Vagina (tissue), 2 donors: ENCODE results near the gene MAP3K3.

Source experiments
- CTCF ChIP-seq, 3 experiments: fragments of 450-650 bp in 2 of 3; fragments of 200-600 bp in 1 of 3; sonication (generic) in 1 of 3; IDR thresholded peaks; one replicate each; pipeline ENCODE4 v1.5.1; 2017 to 2019; ENCODE audit warnings: antibody characterized with exemption in 3 of 3, mild to moderate bottlenecking in 2 of 3, moderate library complexity in 2 of 3
- POLR2A ChIP-seq, 2 donors: fragments of 450-650 bp; IDR thresholded peaks; one replicate each; pipeline ENCODE4 v1.6.1; 2017; ENCODE audit warnings: antibody characterized with exemption in 2 of 2, mild to moderate bottlenecking in 2 of 2, moderate library complexity in 2 of 2
- POLR2AphosphoS5 ChIP-seq, 2 donors: sonication (generic); formaldehyde crosslinking; IDR thresholded peaks; one replicate each; pipeline ENCODE4 v1.9.0; 2017; ENCODE audit warnings: antibody characterized with exemption in 2 of 2, mild to moderate bottlenecking in 2 of 2, low read depth in 1 of 2; ENCODE audit not compliant: insufficient read depth in 1 of 2

DNA sequence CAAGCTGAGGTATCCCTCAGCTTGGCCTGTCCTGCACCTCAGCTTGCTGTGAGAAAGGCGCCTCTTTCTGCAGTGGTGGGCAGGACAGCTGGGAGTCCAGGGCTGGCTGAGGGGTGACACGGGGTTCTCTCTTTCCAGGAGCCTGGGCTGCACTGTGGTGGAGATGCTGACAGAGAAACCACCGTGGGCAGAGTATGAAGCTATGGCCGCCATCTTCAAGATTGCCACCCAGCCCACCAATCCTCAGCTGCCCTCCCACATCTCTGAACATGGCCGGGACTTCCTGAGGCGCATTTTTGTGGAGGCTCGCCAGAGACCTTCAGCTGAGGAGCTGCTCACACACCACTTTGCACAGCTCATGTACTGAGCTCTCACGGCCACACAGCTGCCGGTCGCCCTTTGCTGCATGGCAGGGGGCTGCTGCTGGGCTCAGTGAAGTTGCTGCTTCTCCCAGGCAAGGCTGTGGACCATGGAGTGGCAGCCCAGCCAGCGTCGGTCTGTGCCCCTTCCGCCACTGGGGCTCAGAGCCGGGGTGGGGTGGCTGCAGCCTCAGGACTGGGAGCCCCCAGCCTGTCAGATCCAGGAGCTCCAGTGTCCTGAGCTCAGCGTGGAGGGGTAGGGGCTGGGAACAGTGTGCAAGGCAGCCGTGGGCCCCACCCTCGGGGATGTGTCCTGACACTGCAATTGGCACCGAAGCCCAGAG is 71.3 kb downstream of the MAP3K3 start:
- TF ChIP-seq CTCF (IDR thresholded peaks at IDR 0.05) = no peak
- TF ChIP-seq POLR2A (IDR thresholded peaks at IDR 0.05) = no peak
- TF ChIP-seq POLR2AphosphoS5 (IDR thresholded peaks at IDR 0.05; ENCODE audit: insufficient read depth in 1 of 2, low read depth in 1 of 2) = no peak
